Panc1 (cell line): Measurements from ENCODE around the gene CUX1.

Experiments used
- POLR2AphosphoS5 ChIP-seq: IDR thresholded peaks from 2 replicates; pipeline ENCODE4 v1.6.1; 2012; ENCODE audit warnings: mild to moderate bottlenecking, low read depth, low read length, moderate library complexity
- TCF7L2 ChIP-seq: IDR thresholded peaks from 2 replicates; pipeline ENCODE4 v1.6.1; 2011; ENCODE audit warnings: mild to moderate bottlenecking, low read depth, low read length, inconsistent platforms
- TF ChIP-seq, protein P1 (sequence below): fragments of 450-650 bp; IDR thresholded peaks from 2 replicates; pipeline ENCODE4 v1.5.1; 2017; ENCODE audit warnings: mild to moderate bottlenecking
- TF ChIP-seq, protein P2 (sequence below), 2 experiments: IDR thresholded peaks; 2 replicates each; pipeline ENCODE4 v1.6.1; 2011 to 2012; ENCODE audit warnings: low read depth in 2 of 2, control low read depth in 1 of 2, low read length in 1 of 2, mild to moderate bottlenecking in 1 of 2, moderate library complexity in 1 of 2; ENCODE audit not compliant: insufficient read depth in 1 of 2

DNA sequence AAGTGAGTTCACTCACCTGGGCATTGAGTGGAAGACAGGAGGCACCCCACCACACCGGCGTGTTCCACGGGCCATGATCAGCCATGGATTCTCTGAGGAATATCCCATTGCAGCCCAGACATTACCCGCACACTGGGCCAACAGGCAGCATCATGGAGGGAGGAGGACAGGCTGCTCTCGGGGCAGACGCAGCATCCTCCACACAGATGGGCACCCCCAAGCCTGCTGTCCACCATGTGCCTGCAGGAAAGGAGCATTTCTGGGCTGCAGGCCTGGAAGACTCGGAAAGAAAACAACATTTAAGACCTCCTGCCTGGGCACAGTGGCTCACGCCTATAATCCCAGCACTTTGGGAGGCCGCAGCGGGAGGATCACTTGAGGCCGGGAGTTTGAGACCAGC lies 398.3 kb downstream of the CUX1 start:
- TF ChIP-seq POLR2AphosphoS5 (no peak), TCF7L2 (no peak)
- TF ChIP-seq, protein P1, sequence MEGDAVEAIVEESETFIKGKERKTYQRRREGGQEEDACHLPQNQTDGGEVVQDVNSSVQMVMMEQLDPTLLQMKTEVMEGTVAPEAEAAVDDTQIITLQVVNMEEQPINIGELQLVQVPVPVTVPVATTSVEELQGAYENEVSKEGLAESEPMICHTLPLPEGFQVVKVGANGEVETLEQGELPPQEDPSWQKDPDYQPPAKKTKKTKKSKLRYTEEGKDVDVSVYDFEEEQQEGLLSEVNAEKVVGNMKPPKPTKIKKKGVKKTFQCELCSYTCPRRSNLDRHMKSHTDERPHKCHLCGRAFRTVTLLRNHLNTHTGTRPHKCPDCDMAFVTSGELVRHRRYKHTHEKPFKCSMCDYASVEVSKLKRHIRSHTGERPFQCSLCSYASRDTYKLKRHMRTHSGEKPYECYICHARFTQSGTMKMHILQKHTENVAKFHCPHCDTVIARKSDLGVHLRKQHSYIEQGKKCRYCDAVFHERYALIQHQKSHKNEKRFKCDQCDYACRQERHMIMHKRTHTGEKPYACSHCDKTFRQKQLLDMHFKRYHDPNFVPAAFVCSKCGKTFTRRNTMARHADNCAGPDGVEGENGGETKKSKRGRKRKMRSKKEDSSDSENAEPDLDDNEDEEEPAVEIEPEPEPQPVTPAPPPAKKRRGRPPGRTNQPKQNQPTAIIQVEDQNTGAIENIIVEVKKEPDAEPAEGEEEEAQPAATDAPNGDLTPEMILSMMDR: no peak
- TF ChIP-seq, protein P2, sequence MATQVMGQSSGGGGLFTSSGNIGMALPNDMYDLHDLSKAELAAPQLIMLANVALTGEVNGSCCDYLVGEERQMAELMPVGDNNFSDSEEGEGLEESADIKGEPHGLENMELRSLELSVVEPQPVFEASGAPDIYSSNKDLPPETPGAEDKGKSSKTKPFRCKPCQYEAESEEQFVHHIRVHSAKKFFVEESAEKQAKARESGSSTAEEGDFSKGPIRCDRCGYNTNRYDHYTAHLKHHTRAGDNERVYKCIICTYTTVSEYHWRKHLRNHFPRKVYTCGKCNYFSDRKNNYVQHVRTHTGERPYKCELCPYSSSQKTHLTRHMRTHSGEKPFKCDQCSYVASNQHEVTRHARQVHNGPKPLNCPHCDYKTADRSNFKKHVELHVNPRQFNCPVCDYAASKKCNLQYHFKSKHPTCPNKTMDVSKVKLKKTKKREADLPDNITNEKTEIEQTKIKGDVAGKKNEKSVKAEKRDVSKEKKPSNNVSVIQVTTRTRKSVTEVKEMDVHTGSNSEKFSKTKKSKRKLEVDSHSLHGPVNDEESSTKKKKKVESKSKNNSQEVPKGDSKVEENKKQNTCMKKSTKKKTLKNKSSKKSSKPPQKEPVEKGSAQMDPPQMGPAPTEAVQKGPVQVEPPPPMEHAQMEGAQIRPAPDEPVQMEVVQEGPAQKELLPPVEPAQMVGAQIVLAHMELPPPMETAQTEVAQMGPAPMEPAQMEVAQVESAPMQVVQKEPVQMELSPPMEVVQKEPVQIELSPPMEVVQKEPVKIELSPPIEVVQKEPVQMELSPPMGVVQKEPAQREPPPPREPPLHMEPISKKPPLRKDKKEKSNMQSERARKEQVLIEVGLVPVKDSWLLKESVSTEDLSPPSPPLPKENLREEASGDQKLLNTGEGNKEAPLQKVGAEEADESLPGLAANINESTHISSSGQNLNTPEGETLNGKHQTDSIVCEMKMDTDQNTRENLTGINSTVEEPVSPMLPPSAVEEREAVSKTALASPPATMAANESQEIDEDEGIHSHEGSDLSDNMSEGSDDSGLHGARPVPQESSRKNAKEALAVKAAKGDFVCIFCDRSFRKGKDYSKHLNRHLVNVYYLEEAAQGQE (IDR thresholded peaks at IDR 0.05; ENCODE audit: insufficient read depth in 1 of 2, low read depth in 2 of 2, low read length in 1 of 2): no peak
